SK-MEL-5 (cell line): ENCODE data around the gene PPFIA3. TPM values are rescaled to one million over a fixed set of nuclear protein-coding genes. Genes with fewer than 3 reads are reported as not detected.

Experiments
- DNase-seq: peaks from one replicate; pipeline ENCODE4 v3.0.0-alpha.2; 2016; ENCODE audit warnings: low read depth, low spot score
- in situ Hi-C: cut with HindIII; loops from 2 replicates; pipeline ENCODE4 v1.10.0; 2016; ENCODE audit warnings: low sequenced_read_pairs, high pct_unique_total_duplicates, low pct_unique_long_range_greater_than_20kb
- small RNA-seq, 2 experiments: library from RNA; depleted of rRNA; stranded (forward); fragments of <200 nt; gene quantifications; one replicate each; pipeline ENCODE3, GENCODE V24; 2014
- total RNA-seq: library from RNA; depleted of rRNA; stranded (reverse); fragments of >200 nt; shearing (Covaris generic); gene quantifications from 2 replicates; pipeline ENCODE4 v1.2.3, GENCODE V29; 2014; rRNA removed

The PPFIA3 gene
- total RNA-seq, 1 experiment from 2014 or later: 9.9 TPM

DNA sequence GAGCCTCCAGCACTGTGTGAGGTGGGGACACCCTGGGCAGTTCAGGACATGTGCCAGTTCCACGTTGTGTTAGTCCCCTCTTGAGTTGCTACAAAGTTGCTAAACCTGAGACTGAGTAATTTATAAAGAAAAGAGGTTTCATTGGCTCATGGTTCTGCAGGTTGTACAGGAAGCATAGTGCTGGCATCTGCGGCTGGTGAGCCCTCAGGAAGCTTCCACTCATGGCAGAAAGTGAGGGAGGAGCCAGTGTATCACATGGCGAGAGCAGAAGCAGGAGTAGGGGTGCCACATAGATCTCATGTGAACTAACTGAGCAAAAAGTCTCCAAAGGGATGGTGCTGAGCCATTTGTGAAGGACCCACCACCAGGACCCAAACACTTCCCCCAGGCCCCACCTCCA lies 71.4 kb downstream of the PPFIA3 start:
- in situ Hi-C loops: no loop called here
- no peak for DNase-seq

DNA sequence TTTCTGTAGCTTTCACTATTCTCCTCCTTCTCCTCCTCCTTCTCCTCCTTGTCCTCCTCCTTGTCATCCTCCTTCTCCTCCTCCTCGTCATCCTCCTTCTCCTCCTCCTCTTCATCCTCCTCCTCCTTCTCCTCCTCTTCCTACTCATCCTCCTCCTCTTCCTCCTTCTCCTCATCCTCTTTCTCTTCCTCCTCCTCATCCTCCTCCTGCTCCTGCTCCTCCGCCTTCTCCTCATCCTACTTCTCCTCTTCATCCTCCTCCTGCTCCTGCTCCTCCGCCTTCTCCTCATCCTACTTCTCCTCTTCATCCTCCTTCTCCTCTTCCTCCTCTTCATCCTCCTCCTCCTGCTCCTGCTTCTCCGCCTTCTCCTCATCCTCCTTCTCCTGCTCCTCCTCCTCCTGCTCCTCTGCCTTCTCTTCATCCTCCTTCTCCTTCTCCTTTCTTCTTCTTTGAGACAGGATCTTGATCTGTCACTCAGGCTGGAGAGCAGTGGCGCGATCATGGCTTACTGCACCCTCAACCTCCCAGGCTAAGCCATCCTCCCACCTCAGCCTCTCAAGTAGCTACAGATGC lies 74.6 kb downstream of the PPFIA3 start:
- no peak for DNase-seq
- in situ Hi-C loops: no loop called here

DNA sequence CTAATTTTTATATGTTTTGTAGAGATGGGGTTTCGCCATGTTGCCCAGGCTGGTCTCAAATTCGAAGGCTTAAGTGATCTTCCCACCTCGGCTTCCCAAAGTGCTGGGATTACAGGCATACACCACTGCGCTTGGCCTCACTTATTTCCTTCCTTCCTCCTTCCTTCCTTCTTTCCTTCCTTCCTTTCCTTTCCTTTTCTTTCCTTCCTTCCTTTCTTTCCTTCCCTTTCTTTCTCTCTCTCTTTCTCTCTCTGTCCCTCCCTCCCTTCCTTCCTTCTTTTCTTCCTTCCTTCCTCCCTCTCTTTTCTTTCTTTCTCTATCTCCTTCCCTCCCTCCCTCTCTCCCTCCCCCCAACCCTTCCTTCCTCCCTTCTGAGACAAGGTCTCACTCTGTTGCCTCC lies 75.1 kb downstream of the PPFIA3 start:
- DNase-seq: no peak
- in situ Hi-C loops: no loop called here

DNA sequence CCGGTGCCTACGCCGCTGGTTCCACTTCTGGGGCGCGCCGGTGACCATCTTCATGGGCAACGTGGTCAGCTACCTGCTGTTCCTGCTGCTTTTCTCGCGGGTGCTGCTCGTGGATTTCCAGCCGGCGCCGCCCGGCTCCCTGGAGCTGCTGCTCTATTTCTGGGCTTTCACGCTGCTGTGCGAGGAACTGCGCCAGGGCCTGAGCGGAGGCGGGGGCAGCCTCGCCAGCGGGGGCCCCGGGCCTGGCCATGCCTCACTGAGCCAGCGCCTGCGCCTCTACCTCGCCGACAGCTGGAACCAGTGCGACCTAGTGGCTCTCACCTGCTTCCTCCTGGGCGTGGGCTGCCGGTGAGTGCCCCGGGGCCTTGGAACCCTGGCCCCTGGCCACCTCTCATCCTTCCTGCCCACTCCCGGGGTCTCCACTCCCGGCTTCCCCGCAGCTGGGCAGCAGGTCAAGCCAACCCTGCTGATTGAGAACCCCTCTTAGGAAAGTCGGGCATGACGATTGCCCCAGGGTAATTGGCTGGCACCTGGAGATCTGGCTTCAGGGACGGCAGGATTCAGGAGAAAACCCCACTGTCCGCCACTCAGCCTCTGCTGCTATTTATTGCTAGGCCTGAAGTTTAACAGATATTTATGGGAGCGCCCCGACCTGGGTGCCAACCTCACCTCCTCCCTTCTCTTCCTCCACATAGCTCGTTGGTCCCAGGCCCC lies 77.3 kb downstream of the PPFIA3 start:
- DNase-seq: no peak
- in situ Hi-C loops: no loop called here

DNA sequence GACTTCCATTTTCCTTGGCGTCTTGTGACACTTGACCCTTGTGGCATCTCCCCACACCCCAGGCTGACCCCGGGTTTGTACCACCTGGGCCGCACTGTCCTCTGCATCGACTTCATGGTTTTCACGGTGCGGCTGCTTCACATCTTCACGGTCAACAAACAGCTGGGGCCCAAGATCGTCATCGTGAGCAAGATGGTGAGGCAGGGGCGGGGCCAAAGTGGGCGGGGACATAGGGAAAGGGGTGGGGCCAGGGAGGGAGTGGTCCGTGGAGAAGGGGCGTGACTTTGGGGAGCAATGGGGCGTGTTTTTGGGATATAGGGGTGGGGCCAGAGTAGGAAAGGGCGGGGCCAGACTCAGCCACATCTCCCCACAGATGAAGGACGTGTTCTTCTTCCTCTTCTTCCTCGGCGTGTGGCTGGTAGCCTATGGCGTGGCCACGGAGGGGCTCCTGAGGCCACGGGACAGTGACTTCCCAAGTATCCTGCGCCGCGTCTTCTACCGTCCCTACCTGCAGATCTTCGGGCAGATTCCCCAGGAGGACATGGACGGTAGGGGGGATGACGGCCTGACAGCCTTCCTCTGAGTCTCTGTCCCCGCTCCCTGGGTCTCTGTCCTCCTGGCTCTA lies 81.0 kb downstream of the PPFIA3 start:
- DNase-seq: peak; percentile 49
- in situ Hi-C loops: no loop called here

Small RNA genes within 50 kb of the gene (small RNA-seq; reads per million reads assigned to genes)
- gene RN7SL708P: 0 reads per million in 2 experiments

Other genes with a start within 250 kb of the PPFIA3 start
- 26.3 and 30.2 TPM in 2 replicates for gene PPP1R15A, start 247.1 kb upstream of the PPFIA3 start, total RNA-seq
- gene TULP2, start 220.8 kb upstream of the PPFIA3 start, total RNA-seq: not detected in 2 replicates
- 164 and 168 TPM in 2 replicates for gene NUCB1, start 219.2 kb upstream of the PPFIA3 start, total RNA-seq
- gene DHDH, start 185.8 kb upstream of the PPFIA3 start, total RNA-seq: 0.24 and 0.45 TPM in 2 replicates
- gene BAX, start 164.7 kb upstream of the PPFIA3 start, total RNA-seq: 90.3 and 108 TPM in 2 replicates
- gene FTL, start 154.2 kb upstream of the PPFIA3 start, total RNA-seq: 1,840 and 1,902 TPM in 2 replicates
- 29.3 and 33.1 TPM in 2 replicates for gene GYS1, start 126.2 kb upstream of the PPFIA3 start, total RNA-seq
- 199 and 203 TPM in 2 replicates for gene RUVBL2, start 125.7 kb upstream of the PPFIA3 start, total RNA-seq
- not detected in 2 replicates for gene LHB, start 102.5 kb upstream of the PPFIA3 start, total RNA-seq
- gene CGB3, start 95.2 kb upstream of the PPFIA3 start, total RNA-seq: not detected in 2 replicates
- gene CGB2, start 87.7 kb upstream of the PPFIA3 start, total RNA-seq: not detected in 2 replicates
- not detected in 2 replicates for gene CGB1, start 82.6 kb upstream of the PPFIA3 start, total RNA-seq
- gene CGB5, start 75.7 kb upstream of the PPFIA3 start, total RNA-seq: not detected in 2 replicates
- not detected in 2 replicates for gene CGB8, start 70.4 kb upstream of the PPFIA3 start, total RNA-seq
- not detected in 2 replicates for gene CGB7, start 61.8 kb upstream of the PPFIA3 start, total RNA-seq
- gene NTF4, start 54.7 kb upstream of the PPFIA3 start, total RNA-seq: not detected in 2 replicates
- 0.03 TPM in 2 replicates for gene KCNA7, start 46.8 kb upstream of the PPFIA3 start, total RNA-seq
- gene SNRNP70, start 34.1 kb upstream of the PPFIA3 start, total RNA-seq: 141 and 179 TPM in 2 replicates
- gene LIN7B, start 5.2 kb upstream of the PPFIA3 start, total RNA-seq: 5.6 and 6.4 TPM in 2 replicates
- gene C19orf73, start 401 bp upstream of the PPFIA3 start, total RNA-seq: 1.1 and 1.8 TPM in 2 replicates
- not detected in 2 replicates for gene HRC, start 35.9 kb downstream of the PPFIA3 start, total RNA-seq
- 3.4 and 3.5 TPM in 2 replicates for gene TRPM4, start 38.2 kb downstream of the PPFIA3 start, total RNA-seq
- gene SLC6A16, start 205.6 kb downstream of the PPFIA3 start, total RNA-seq: 0.05 TPM in 1 of 2 replicates, not detected in the other
- not detected in 2 replicates for gene CD37, start 215.9 kb downstream of the PPFIA3 start, total RNA-seq
- gene TEAD2, start 242.9 kb downstream of the PPFIA3 start, total RNA-seq: 15.0 and 17.4 TPM in 2 replicates
- gene DKKL1, start 244.3 kb downstream of the PPFIA3 start, total RNA-seq: 0.53 and 0.59 TPM in 2 replicates